Activated CD8-positive, alpha-beta memory T cell treated with anti-CD3 and anti-CD28 coated beads for 36 hours (primary cell): Measurements from ENCODE around the gene AK1. TPM values are rescaled to one million over a fixed set of nuclear protein-coding genes. Genes with fewer than 3 reads are reported as not detected.

Experiments used
- CTCF ChIA-PET: fragments of 350-600 bp; sonication (Branson Sonifier 250); formaldehyde crosslinking; loops from one replicate; lab custom pipeline; 2021; ENCODE audit warnings: antibody characterized with exemption; lab: Charles Lee
- POLR2A ChIA-PET: fragments of 350-600 bp; sonication (Branson Sonifier 250); formaldehyde crosslinking; loops from one replicate; lab custom pipeline; 2021; ENCODE audit warnings: antibody characterized with exemption; lab: Charles Lee
- total RNA-seq, 2 experiments: library from RNA; stranded (reverse); gene quantifications; one replicate each; pipeline ENCODE4 v1.2.3, GENCODE V29; 2021

Gene AK1
- total RNA-seq, 2 experiments from 2014 or later = 11.6 to 12.6 TPM

DNA sequence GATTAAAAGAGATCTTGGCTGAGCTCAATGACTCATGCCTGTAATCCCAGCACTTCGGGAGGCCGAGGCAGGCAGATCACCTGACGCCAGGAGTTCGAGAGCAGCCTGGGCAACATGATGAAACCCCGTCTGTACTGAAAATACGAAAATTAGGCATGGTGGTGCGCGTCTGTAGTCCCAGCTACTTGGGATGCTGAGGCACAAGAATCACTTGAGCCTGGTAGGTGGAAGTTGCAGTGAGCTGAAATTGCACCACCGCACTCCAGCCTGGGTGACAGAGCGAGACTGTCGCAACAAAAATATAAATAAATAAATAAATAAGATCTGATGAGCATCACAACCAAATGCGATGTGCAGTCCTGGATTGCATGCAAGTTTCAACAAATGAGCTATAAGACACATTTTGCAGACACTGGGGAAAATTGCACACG lies 14.3 kb downstream of the AK1 start:
- ChIA-PET CTCF (interaction anchor here (0.6 to 1.1 kb wide), 4 partner anchors 11 to 99 kb away, joined by 3 to 4 read pairs (median 3); no protein-coding TSS in a partner anchor), POLR2A (interaction anchor here (0.7 kb wide), 1 partner anchor 70 kb away, joined by 3 read pairs; no protein-coding TSS in a partner anchor)

DNA sequence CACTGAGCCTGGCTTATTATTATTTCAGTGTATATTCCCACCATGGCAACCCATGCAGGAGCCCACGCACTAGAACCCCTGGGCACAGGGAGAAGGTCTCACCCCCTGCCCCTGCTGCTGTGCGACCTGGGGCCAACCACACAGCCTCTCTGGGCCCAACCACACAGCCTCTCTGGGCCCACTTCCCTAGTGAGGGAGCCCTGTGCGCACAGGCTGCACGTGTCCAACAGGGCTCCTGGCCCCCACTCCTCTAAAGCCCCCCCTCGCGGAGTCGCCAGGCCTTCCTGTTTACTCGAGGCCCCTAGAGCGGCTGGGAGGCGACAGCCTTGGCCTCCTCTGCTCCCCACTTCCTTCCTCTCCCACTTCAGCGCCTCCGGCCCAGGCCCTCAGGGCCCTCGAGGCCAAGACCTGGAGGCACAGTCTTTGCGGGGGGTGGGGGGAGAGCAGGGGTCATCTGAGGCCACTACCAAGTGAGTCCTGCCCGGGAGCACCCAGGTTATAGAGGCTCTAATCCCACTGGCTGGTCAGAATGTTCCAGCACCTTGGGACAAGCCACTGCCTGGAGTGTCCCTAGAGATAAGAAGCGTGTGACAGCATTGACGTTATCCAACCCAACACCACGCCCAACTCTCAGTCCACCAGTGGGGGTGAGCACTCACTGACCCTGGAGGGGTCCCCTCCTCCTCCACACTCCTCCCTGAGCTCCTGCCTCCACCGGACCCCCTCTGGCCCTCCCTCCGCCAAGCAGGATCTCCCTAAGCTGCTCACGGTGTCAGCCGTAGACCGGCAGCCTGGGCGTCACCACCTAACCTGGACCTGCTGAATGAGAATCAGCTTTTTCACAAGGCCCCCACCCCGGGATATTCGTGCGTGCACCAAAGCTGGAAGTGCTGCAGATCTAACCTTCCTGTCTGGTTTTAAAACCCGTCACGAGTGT lies 15.1 kb downstream of the AK1 start:
- CTCF ChIA-PET = interaction anchor here (0.7 to 1.9 kb wide), 5 partner anchors 8 to 59 kb away, joined by 3 to 6 read pairs (median 4); no protein-coding TSS in a partner anchor
- POLR2A ChIA-PET = interaction anchor here (0.6 kb wide), 1 partner anchor 148 kb away, joined by 3 read pairs; no protein-coding TSS in a partner anchor

DNA sequence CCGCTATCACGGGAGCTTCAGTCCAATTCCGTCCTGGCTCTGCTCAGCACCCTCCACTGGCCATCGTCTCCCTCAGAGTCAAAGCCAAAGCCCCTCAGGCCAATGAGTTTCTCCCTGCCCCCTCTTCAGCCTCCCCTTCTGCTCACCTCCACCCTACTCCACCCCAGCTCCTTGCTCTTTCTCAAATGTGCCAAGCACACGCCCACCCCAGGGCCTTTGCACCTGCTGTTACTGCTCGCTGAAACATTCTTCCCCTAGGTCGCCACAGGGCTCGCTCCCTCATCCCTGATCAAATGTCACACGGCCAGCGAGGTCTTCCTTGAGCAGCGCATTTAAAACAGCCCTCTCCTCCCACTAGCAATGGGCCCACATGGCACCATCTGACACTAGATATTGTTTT lies 16.7 kb downstream of the AK1 start:
- ChIA-PET POLR2A (interaction anchor here (0.7 kb wide), 1 partner anchor 11 kb away, joined by 7 read pairs; no protein-coding TSS in a partner anchor), CTCF (interaction anchor here (0.9 to 1.9 kb wide), 3 partner anchors 9 to 81 kb away, joined by 3 to 4 read pairs (median 3); no protein-coding TSS in a partner anchor)

DNA sequence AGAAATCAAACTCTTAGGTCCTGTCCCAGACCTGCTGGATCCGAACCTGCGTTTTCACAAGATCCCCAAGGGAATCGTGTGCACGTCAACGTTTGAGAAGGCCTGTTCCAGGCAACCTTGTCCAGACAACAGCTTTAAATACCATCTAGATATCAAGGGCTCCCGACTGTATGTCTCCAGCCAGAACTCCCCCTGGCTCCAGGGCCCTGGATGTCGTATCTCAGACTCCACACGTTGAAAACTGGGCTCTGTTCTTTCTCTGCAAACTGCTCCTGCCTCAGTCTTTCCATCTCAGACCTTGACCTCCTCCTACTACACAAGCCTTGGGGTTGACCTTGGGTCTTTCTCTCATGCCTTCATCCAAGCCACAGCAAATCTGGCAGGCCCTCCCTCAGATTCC lies 17.2 kb downstream of the AK1 start:
- ChIA-PET POLR2A (interaction anchor here (0.7 kb wide), 1 partner anchor 12 kb away, joined by 7 read pairs; no protein-coding TSS in a partner anchor), CTCF (interaction anchor here (0.9 to 1.9 kb wide), 4 partner anchors 9 to 82 kb away, joined by 3 to 13 read pairs (median 4); no protein-coding TSS in a partner anchor)

GRCh38 chr9:127858041-127858512 lies 19.4 kb downstream of the AK1 start:
- POLR2A ChIA-PET = no interaction called here
- CTCF ChIA-PET = interaction anchor here (2.1 kb wide), 1 partner anchor 12 kb away, joined by 8 read pairs; no protein-coding TSS in a partner anchor

- POLR2A ChIA-PET = no interaction called here
- CTCF ChIA-PET = interaction anchor here (2.1 kb wide), 1 partner anchor 13 kb away, joined by 8 read pairs; no protein-coding TSS in a partner anchor
These were observed 20.2 kb downstream of the AK1 start for GRCh38 chr9:127857278-127857677.

DNA sequence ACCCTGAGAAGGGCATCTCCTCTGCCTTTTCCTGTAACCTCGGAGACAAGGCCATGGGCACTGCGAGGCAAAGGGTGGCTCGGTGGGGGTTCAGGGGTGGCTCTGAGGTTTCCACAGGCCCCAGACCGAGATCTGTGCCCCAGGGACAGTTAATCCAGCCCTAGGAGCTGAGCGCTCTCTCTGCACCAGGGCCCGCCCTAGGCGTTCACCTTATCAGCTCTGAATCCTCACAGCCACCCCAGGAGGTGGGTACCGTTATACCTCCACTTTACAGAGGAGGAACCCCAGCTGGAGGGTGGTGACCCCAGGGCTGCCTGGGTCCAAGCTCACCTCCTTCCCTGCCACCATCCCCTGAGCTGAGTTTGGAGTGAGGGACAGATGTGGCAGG lies 20.8 kb downstream of the AK1 start:
- ChIA-PET CTCF (interaction anchor here (2.1 kb wide), 1 partner anchor 13 kb away, joined by 8 read pairs; no protein-coding TSS in a partner anchor), POLR2A (interaction anchor here (0.5 kb wide), 1 partner anchor 100 kb away, joined by 6 read pairs; no protein-coding TSS in a partner anchor)

- CTCF ChIA-PET = interaction anchor here (0.9 to 2.1 kb wide), 4 partner anchors 10 to 65 kb away, joined by 3 to 8 read pairs (median 4); no protein-coding TSS in a partner anchor
- POLR2A ChIA-PET = interaction anchor here (0.5 to 0.7 kb wide), 2 partner anchors 54 to 100 kb away, joined by 3 to 6 read pairs; no protein-coding TSS in a partner anchor
These were observed 21.3 kb downstream of the AK1 start for GRCh38 chr9:127856094-127856728.

DNA sequence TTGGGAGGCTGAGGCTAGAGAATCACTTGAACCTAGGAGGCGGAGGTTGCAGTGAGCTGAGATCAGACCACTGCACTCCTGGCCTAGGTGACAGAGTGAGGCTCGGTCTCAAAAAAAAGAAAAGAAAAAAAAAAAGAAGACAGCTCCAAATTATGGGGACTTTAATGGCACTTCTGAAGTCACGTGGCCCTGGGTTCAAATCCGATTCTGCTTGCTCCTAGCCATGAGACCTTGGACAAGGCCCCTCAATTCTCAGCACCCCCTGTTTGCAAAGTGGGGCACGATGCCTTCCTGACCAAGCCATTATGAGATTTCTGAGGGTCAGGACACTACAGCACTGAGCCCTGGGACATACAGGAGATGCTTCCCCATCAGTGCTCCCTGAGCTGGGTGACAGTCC lies 22.0 kb downstream of the AK1 start:
- POLR2A ChIA-PET = interaction anchor here (0.6 to 0.7 kb wide), 2 partner anchors 46 to 54 kb away, joined by 3 to 4 read pairs; no protein-coding TSS in a partner anchor
- CTCF ChIA-PET = interaction anchor here (0.9 to 1.5 kb wide), 5 partner anchors 10 to 121 kb away, joined by 3 to 11 read pairs (median 3); partner anchors contain the start of gene TOR2A

DNA sequence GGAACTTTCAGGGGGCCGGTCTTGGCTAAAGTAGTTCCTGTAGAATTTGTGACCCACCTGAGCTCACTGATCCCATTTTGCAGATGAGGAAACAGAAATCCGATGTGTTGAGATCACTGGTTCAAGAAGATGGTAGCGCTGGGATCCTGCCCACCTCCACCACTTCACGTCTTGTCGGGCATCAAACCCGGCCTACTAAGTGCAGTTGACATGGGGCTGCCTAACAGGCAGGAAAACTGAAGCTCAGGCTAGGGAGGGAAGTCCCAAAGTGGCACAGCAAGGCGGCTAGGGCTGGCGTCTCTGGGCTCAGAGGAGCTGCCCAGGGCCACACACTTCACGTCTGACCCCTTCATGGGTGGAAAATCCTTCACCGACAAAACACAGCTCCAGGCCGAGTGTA lies 22.5 kb downstream of the AK1 start:
- ChIA-PET POLR2A (interaction anchor here (0.6 kb wide), 1 partner anchor 46 kb away, joined by 4 read pairs; no protein-coding TSS in a partner anchor), CTCF (interaction anchor here (0.9 to 1.5 kb wide), 6 partner anchors 11 to 120 kb away, joined by 3 to 11 read pairs (median 3); partner anchors contain the start of gene TOR2A)

- POLR2A ChIA-PET = no interaction called here
- CTCF ChIA-PET = interaction anchor here (0.6 to 2.0 kb wide), 4 partner anchors 15 to 89 kb away, joined by 3 to 12 read pairs (median 7); no protein-coding TSS in a partner anchor
These were observed 23.2 kb downstream of the AK1 start, which contains the start of gene ENG for GRCh38 chr9:127854184-127854806. TSS of gene ENG (minus strand) at chr9:127854658. CDS start at chr9:127854355, 303 bp downstream.

DNA sequence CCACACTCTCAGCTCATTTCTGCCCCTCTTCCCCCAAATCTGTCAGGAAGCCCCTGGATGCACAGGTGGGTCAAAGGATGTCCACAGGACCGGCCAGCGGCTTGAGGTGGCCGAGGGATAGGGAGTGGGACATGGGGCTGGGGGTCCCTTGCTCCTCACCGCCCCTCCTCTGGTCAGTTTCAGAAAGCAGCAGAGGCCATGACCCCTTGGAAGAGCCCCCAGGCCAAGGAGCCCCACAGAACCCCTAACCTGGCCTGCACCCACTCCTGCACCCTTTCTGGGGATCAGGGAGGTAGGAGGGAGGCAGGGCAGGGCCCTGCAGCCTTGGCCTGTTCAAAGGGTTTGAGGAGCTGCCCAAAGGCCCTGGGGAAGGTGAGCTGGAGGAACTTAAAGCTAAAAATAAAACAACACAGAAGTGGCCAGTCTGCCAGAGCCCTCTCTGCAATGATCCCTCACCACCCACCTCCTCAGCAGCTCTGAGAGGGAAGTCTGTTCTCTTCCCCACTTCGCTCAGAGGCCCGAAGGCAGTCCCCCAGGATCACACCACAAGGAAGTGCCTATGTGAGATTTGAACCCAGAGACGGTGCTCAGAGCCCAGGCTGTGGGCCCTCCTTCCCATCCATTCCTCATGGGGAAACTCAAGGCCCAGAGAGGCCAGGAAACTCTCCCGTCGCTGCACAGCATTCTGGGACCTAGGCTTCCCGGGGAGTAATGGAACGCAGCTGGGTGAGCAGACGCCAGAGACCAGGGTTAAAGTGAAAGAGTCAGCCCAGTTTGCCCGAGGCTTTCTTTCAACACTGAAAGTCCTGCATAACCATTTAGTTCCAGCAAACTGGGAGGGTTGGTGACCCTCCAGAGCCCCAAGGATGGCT lies 23.9 kb downstream of the AK1 start:
- ChIA-PET POLR2A (interaction anchor here (0.6 kb wide), 1 partner anchor 48 kb away, joined by 5 read pairs; no protein-coding TSS in a partner anchor), CTCF (interaction anchor here (0.6 to 2.0 kb wide), 4 partner anchors 16 to 221 kb away, joined by 3 to 12 read pairs (median 3); no protein-coding TSS in a partner anchor)

DNA sequence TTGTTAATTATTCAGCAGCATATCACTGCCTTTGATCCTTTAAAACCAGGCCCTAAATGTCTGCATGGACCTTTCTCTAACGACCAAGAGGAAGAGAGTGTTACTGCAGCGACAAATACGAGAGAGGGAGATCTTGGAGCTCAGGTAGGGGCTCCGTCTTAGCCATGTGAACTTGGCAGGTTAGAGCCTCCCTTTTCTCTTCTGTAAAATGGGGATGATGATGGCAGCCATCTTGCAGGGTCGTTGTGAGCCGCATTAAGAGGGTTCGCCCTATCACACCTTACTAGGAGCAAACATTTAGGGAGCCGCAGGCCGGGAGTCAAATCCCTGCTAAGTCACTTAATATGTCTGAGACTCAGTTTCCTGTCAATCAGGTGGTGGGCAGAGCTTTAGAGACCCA lies 24.6 kb downstream of the AK1 start:
- ChIA-PET POLR2A (interaction anchor here (0.6 kb wide), 1 partner anchor 48 kb away, joined by 5 read pairs; no protein-coding TSS in a partner anchor), CTCF (interaction anchor here (0.5 to 2.0 kb wide), 5 partner anchors 10 to 194 kb away, joined by 3 to 12 read pairs (median 3); no protein-coding TSS in a partner anchor)

DNA sequence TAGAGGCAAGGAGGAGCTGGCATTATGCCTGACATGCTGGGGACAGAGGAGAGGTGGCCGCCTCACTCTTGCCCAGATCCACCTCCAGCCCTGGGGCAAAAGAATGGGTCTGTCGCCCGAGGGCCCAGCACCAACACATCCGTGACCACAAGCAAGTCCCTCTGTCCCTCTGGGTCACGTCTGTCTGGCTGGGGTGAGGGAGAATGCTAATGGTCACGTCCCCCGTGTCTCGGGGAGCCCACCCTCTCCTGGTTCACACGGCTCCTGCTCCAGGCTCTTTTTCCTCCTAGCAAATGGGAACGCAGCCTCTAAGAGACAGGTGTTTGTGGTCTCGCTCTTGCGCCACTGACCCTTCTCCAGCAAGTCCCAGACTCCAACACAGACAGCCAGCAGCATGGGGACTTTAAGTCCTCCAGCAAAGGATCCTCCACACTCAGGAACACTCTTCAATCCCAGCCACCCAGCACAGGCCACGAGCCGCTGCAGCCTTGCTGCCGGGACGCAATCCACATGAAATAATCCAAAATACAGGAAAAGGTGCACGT lies 27.1 kb downstream of the AK1 start:
- CTCF ChIA-PET = interaction anchor here (0.5 to 1.3 kb wide), 2 partner anchors 11 to 26 kb away, joined by 3 to 4 read pairs; no protein-coding TSS in a partner anchor

DNA sequence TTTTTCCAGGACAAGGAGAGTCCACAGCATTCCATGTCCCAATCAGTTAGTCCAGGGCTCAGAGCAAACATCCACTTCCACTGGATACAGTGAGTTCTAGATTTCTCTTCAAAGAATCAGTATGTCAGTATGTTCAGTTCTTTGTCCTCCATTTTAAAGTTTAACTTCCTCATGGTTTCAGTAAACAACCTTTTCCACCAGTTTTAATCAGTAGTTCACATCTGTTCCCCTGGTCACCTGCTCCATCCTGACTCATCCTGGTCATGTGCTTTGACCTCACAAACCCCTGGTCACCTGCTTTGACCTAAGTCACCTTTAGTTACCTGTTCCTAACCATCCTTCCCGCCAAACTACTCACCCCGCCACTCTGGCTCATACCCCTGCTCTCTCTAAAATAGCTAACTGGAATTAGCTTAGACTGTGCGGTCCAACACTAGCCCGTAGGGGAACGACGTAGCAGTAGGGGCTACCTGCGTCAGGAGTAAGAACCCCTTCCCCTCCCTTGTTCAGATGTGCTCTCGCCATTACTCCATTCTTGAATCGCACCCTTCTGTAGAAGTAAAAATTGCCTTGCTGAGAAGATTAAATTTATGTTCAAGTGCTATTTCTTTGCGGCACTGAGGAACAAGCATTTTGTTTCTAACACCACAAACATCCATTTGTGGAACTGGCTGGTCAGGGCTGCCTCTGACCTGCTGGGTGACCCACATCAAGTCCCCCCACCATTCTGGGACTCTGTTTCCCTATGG lies 28.5 kb downstream of the AK1 start:
- ChIA-PET CTCF (no interaction called here), POLR2A (no interaction called here)

More for the DNA sequence above, 27.1 kb downstream of the AK1 start:
- POLR2A ChIA-PET = no interaction called here
